A549 (cell line): ENCODE results near the gene NAV2. TPM values are rescaled to one million over a fixed set of nuclear protein-coding genes. Genes with fewer than 3 reads are reported as not detected.
"Not testable (repeated sequence)": the region's sequence is repeated elsewhere in the genome, so short reads cannot be mapped to it uniquely, and the experiment has no call there.

Experiments used
- ATAC-seq, 2 experiments: fragments of 200-7000 bp in 1 of 2; fragments of >200 bp in 1 of 2; cut with Nextera tagmentation in 1 of 2; cut with Tn5 transposase in 1 of 2; 3 replicates each; pipeline versions ENCODE4 v1.8.0 to v1.9.1; 2018 to 2020; ENCODE audit warnings: mild to moderate bottlenecking in 1 of 2, moderate library complexity in 1 of 2
- CTCF ChIA-PET: fragments of 300-600 bp; sonication (Branson Sonifier 250); formaldehyde crosslinking; extraction: SDS; loops from one replicate; lab custom pipeline; 2021; ENCODE audit warnings: antibody characterized with exemption, inconsistent platforms; lab: Yijun Ruan, JAX
- POLR2A ChIA-PET: fragments of 350-600 bp; formaldehyde crosslinking; extraction: SDS; loops from one replicate; lab custom pipeline; 2021; ENCODE audit warnings: antibody characterized with exemption, inconsistent platforms; lab: Yijun Ruan, JAX
- DNase-seq, 2 experiments: peaks; one replicate each; pipeline versions ENCODE4 v3.0.0 to v3.0.0-alpha.2; 2011 to 2016; ENCODE audit warnings: low read depth in 1 of 2, low spot score in 1 of 2
- FAIRE-seq: peaks from 2 replicates; lab custom pipeline; 2011; peaks lifted over from hg19 to GRCh38; lab: Jason Lieb, UNC
- H3K27ac ChIP-seq, 2 experiments: fragments of >200 bp; sonication (Bioruptor Twin); formaldehyde crosslinking; 3 replicates each; pipeline ENCODE4 v1.5.1; 2016 to 2017
- H3K4me1 ChIP-seq: fragments of >200 bp; sonication (Bioruptor Twin); formaldehyde crosslinking; 3 replicates; pipeline ENCODE4 v1.6.1; 2016
- H3K4me2 ChIP-seq: fragments of >200 bp; sonication (Bioruptor Twin); formaldehyde crosslinking; 3 replicates; pipeline ENCODE4 v1.6.1; 2016
- H3K4me3 ChIP-seq: fragments of >200 bp; sonication (Bioruptor Twin); formaldehyde crosslinking; 3 replicates; pipeline ENCODE4 v1.5.1; 2016
- H3K9me3 ChIP-seq: fragments of >200 bp; sonication (Bioruptor Twin); formaldehyde crosslinking; 3 replicates; pipeline ENCODE4 v1.6.1; 2016
- ATOH8 ChIP-seq: fragments of 250-450 bp; sonication (Bioruptor Pico); IDR thresholded peaks from 2 replicates; pipeline ENCODE4 v1.5.0; 2020; ENCODE audit warnings: low read depth, mild to moderate bottlenecking, moderate library complexity
- CBX2 ChIP-seq: fragments of 200-600 bp; sonication (generic); IDR thresholded peaks from 2 replicates; pipeline ENCODE4 v1.6.1; 2016; ENCODE audit warnings: low read depth, mild to moderate bottlenecking, borderline replicate concordance
- CHD4 ChIP-seq: fragments of 200-600 bp; sonication (generic); IDR thresholded peaks from 2 replicates; pipeline ENCODE4 v1.6.1; 2016; ENCODE audit warnings: antibody characterized with exemption, mild to moderate bottlenecking, borderline replicate concordance
- CTCF ChIP-seq: fragments of >200 bp; sonication (Bioruptor Twin); formaldehyde crosslinking; IDR thresholded peaks from 3 replicates; pipeline ENCODE4 v1.5.1; 2016
- EHF ChIP-seq: fragments of 250-450 bp; sonication (Bioruptor Pico); IDR thresholded peaks from 2 replicates; pipeline ENCODE4 v1.5.0; 2020; ENCODE audit warnings: mild to moderate bottlenecking
- ELK1 ChIP-seq: fragments of 150-350 bp; IDR thresholded peaks from 2 replicates; pipeline ENCODE4 v1.6.1; 2014; ENCODE audit warnings: low read depth, mild to moderate bottlenecking, low read length
- EP300 ChIP-seq, 2 experiments: fragments of >200 bp; sonication (Bioruptor Twin); formaldehyde crosslinking; IDR thresholded peaks; 2 replicates in 1 of 2; 3 replicates in 1 of 2; pipeline ENCODE4 v1.6.1; 2016 to 2017
- ESRRA ChIP-seq: fragments of 150-350 bp; IDR thresholded peaks from 2 replicates; pipeline ENCODE4 v1.6.1; 2014; ENCODE audit warnings: mild to moderate bottlenecking, low read length, borderline replicate concordance
- FOSL2 ChIP-seq, 2 experiments: fragments of 450-650 bp in 1 of 2; fragments of >200 bp in 1 of 2; sonication (Bioruptor Twin) in 1 of 2; formaldehyde crosslinking; IDR thresholded peaks; 2 replicates each; pipeline versions ENCODE4 v1.5.0 to v1.6.1; 2016 to 2020; ENCODE audit warnings: mild to moderate bottlenecking in 1 of 2, moderate library complexity in 1 of 2
- HES2 ChIP-seq: fragments of >200 bp; sonication (Bioruptor Twin); formaldehyde crosslinking; IDR thresholded peaks from 2 replicates; pipeline ENCODE4 v1.6.1; 2016
- HMGXB4 ChIP-seq: fragments of 250-450 bp; sonication (Bioruptor Pico); IDR thresholded peaks from 2 replicates; pipeline ENCODE4 v1.5.0; 2021; ENCODE audit warnings: mild to moderate bottlenecking, moderate library complexity, borderline replicate concordance
- JUN ChIP-seq, 2 experiments: fragments of >200 bp; sonication (Bioruptor Twin); formaldehyde crosslinking; IDR thresholded peaks; 2 replicates in 1 of 2; 3 replicates in 1 of 2; pipeline ENCODE4 v1.6.1; 2016 to 2017
- JUNB ChIP-seq: fragments of >200 bp; sonication (Bioruptor Twin); formaldehyde crosslinking; IDR thresholded peaks from 2 replicates; pipeline ENCODE4 v1.6.1; 2016
- MAFK ChIP-seq: fragments of 450-650 bp; IDR thresholded peaks from 2 replicates; pipeline ENCODE4 v1.6.1; 2014; ENCODE audit not compliant: partially characterized antibody
- MYC ChIP-seq: IDR thresholded peaks from 2 replicates; pipeline ENCODE4 v1.6.1; 2012; ENCODE audit warnings: mild to moderate bottlenecking, inconsistent platforms, low read length, improper control_type of control experiment, borderline replicate concordance
- NR3C1 ChIP-seq: fragments of >200 bp; sonication (Bioruptor Twin); formaldehyde crosslinking; IDR thresholded peaks from 3 replicates; pipeline ENCODE4 v1.6.1; 2017
- POLR2A ChIP-seq: IDR thresholded peaks from 2 replicates; pipeline ENCODE4 v1.6.1; 2012; ENCODE audit warnings: mild to moderate bottlenecking, low read length
- RAD21 ChIP-seq, 2 experiments: fragments of >200 bp in 1 of 2; sonication (Bioruptor Twin) in 1 of 2; formaldehyde crosslinking in 1 of 2; IDR thresholded peaks in 1 of 2; conservative IDR thresholded peaks in 1 of 2; 2 replicates in 1 of 2; 3 replicates in 1 of 2; pipeline ENCODE4 v1.6.1; 2012 to 2018; ENCODE audit warnings: inconsistent platforms in 1 of 2
- RCOR1 ChIP-seq: fragments of 150-350 bp; IDR thresholded peaks from 2 replicates; pipeline ENCODE4 v1.6.1; 2014; ENCODE audit warnings: antibody characterized with exemption, low read length, low read depth
- SMC3 ChIP-seq: fragments of >200 bp; sonication (Bioruptor Twin); formaldehyde crosslinking; IDR thresholded peaks from 3 replicates; pipeline ENCODE4 v1.6.1; 2018; ENCODE audit warnings: inconsistent platforms
- TFCP2L1 ChIP-seq: fragments of 250-450 bp; sonication (Bioruptor Pico); IDR thresholded peaks from 2 replicates; pipeline ENCODE4 v1.5.0; 2021; ENCODE audit warnings: mild to moderate bottlenecking
- TP53 ChIP-seq: fragments of 250-450 bp; sonication (Bioruptor Pico); IDR thresholded peaks from 2 replicates; pipeline ENCODE4 v1.5.0; 2021; ENCODE audit warnings: mild to moderate bottlenecking, moderate library complexity
- USF2 ChIP-seq: fragments of 450-650 bp; IDR thresholded peaks from 2 replicates; pipeline ENCODE4 v1.6.1; 2014; ENCODE audit warnings: antibody characterized with exemption
- ZC3H11A ChIP-seq: fragments of 450-650 bp; IDR thresholded peaks from 2 replicates; pipeline ENCODE4 v1.6.1; 2014; ENCODE audit warnings: antibody characterized with exemption, mild to moderate bottlenecking
- WGBS: methylation state at CpG from one replicate; pipeline ENCODE4 v1.1.6; 2017; ENCODE audit errors: missing lambda C conversion rate; 5-methylcytosine and 5-hydroxymethylcytosine counted together
- polyA plus RNA-seq, 4 experiments: library from polyadenylated mRNA; depleted of rRNA in 3 of 4; stranded (reverse); fragments of >200 nt; fragmentation: RNase III in 1 of 4; extraction: RNeasy Plus Mini Kit Qiagen cat#74134 plus additional on column Dnase treatment in 1 of 4; gene quantifications; 2 replicates in 3 of 4; 3 replicates in 1 of 4; pipeline ENCODE4 v1.2.3, GENCODE V29; 2011 to 2017

The NAV2 gene
- polyA plus RNA-seq, 2 of the 4 experiments (the other 2 are of a cell fraction) = 4.9 to 19.8 TPM

GRCh38 chr11:19924311-19924710 lies 211.7 kb downstream of the NAV2 start (continued):
- TF ChIP-seq HES2 = no peak
- no peak for TF ChIP-seq USF2
- no peak for TF ChIP-seq MYC
- no peak for TF ChIP-seq POLR2A
- no peak for TF ChIP-seq HMGXB4
- TF ChIP-seq ATOH8 (CRISPR knock-in tag) = no peak
- TF ChIP-seq ZC3H11A = no peak
- TF ChIP-seq EHF (CRISPR knock-in tag) = no peak
- no peak for TF ChIP-seq JUN (IDR thresholded peaks at IDR 0.05)

GRCh38 chr11:19924716-19925115 lies 212.1 kb downstream of the NAV2 start:
- Histone ChIP-seq H3K4me1 (peaks cover 20% of the 10 kb centered on the region), H3K4me2 (no peak overlapping the region), H3K27ac (no peak overlapping the region), H3K4me3 (no peak overlapping the region), H3K9me3 (no peaks in the 10 kb centered on the region)
- POLR2A ChIA-PET = no interaction called here
- ATAC-seq = no peak
- DNase-seq = no peak
- FAIRE-seq = no peak
- TF ChIP-seq EP300 (IDR thresholded peaks at IDR 0.05) (no peak), NR3C1 (no peak), SMC3 (no peak), ESRRA (no peak)
- CTCF ChIA-PET = interaction anchor here (0.9 to 3.2 kb wide), 4 partner anchors 9 to 208 kb away, joined by 3 to 18 read pairs (median 4); no protein-coding TSS in a partner anchor
- WGBS = 91% methylated on average over 1 of the region's 1 CpG

- H3K27ac ChIP-seq, FAIRE-seq, DNase-seq, ATAC-seq, POLR2A ChIA-PET, H3K9me3 ChIP-seq, H3K4me3 ChIP-seq, H3K4me1 ChIP-seq, H3K4me2 ChIP-seq: not testable (repeated sequence)
- CTCF ChIA-PET = interaction anchor here (1.4 to 3.6 kb wide), 7 partner anchors 9 to 206 kb away, joined by 3 to 18 read pairs (median 11); no protein-coding TSS in a partner anchor
- WGBS = 74% methylated on average over 2 of the region's 2 CpGs
These were observed 214.8 kb downstream of the NAV2 start for GRCh38 chr11:19927403-19927802.

- no peak for DNase-seq
- WGBS = 90% methylated on average over 2 of the region's 2 CpGs
- POLR2A ChIA-PET = no interaction called here
- Histone ChIP-seq H3K27ac (no peak overlapping the region), H3K4me1 (no peaks in the 10 kb centered on the region), H3K4me2 (no peak overlapping the region), H3K4me3 (no peak overlapping the region), H3K9me3 (no peaks in the 10 kb centered on the region)
- CTCF ChIA-PET = interaction anchor here (1.3 to 3.6 kb wide), 3 partner anchors 199 to 365 kb away, joined by 3 to 18 read pairs (median 3); no protein-coding TSS in a partner anchor
- no peak for FAIRE-seq
- ATAC-seq = no peak
- TF ChIP-seq JUNB (no peak), RCOR1 (no peak), CBX2 (no peak), USF2 (no peak), CHD4 (no peak), TP53 (CRISPR knock-in tag) (no peak), TFCP2L1 (CRISPR knock-in tag) (no peak), JUN (IDR thresholded peaks at IDR 0.05) (no peak), FOSL2 (IDR thresholded peaks at IDR 0.05) (no peak), FOSL2 (CRISPR knock-in tag; IDR thresholded peaks at IDR 0.05) (no peak), CTCF (no peak), RAD21 (conservative IDR thresholded peaks at IDR 0.05 in 1 of 2, IDR thresholded peaks at IDR 0.05 in 1 of 2) (no peak), ELK1 (no peak), MAFK (no peak)
These were observed 216.5 kb downstream of the NAV2 start for GRCh38 chr11:19929147-19929546.
